Suprapubic skin (tissue), 4 donors: ENCODE results near the gene OR51V1.

Source experiments
- CTCF ChIP-seq, 2 donors: fragments of 200-600 bp in 1 of 2; fragments of 450-650 bp in 1 of 2; sonication (generic) in 1 of 2; IDR thresholded peaks; one replicate each; pipeline ENCODE4 v1.5.1; 2016 to 2019; ENCODE audit warnings: antibody characterized with exemption in 2 of 2, mild to moderate bottlenecking in 1 of 2, moderate library complexity in 1 of 2
- POLR2A ChIP-seq, 2 donors: fragments of 450-650 bp; IDR thresholded peaks; one replicate each; pipeline ENCODE4 v1.6.1; 2017; ENCODE audit warnings: antibody characterized with exemption in 2 of 2, mild to moderate bottlenecking in 2 of 2, moderate library complexity in 2 of 2
- POLR2AphosphoS5 ChIP-seq, 3 donors: sonication (generic); formaldehyde crosslinking; IDR thresholded peaks; one replicate each; pipeline ENCODE4 v1.6.1; 2017; ENCODE audit warnings: antibody characterized with exemption in 3 of 3

DNA sequence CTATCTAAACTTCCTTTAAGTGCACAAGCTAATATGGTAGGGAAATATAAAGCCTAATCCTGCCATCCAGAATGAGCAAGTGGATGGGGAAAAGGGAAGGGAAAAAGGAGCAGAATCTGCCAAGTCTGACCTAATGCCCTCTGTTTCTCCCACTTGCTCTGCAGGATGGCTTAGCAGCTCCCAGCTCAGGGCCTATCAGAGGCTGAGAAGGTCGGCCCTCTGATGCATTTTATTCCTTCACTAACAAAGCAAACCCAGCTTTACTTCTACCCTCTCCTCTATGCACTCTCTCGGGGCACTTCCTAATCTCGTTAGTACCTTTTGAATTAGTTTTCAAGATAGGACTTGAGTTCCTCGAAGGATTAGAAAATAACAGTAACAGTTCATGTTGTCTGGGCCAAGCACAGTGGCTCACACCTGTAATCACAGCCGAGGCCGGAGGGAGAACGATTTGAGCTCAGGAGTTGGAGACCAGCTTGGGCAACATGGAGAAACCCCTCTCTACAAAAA is 9.9 kb upstream of the OR51V1 start:
- no peak for TF ChIP-seq CTCF (IDR thresholded peaks at IDR 0.05)
- TF ChIP-seq POLR2A (IDR thresholded peaks at IDR 0.05) = no peak
- no peak for TF ChIP-seq POLR2AphosphoS5 (IDR thresholded peaks at IDR 0.05)
